AG10803 (cell line): ENCODE results near the gene INPPL1.

Experiments used
- DNase-seq: peaks from one replicate; pipeline ENCODE4 v3.0.0; 2010; ENCODE audit warnings: low read depth
- H3K4me3 ChIP-seq: 2 replicates; pipeline ENCODE4 v1.5.1; 2011; ENCODE audit warnings: mild to moderate bottlenecking, low read length, control low read depth
- TF ChIP-seq, protein P1 (sequence below): conservative IDR thresholded peaks from 2 replicates; pipeline ENCODE4 v1.5.1; 2011; ENCODE audit warnings: mild to moderate bottlenecking, low read length, control low read depth, inconsistent platforms

The INPPL1 gene

GRCh38 chr11:72241291-72241781 is 16.8 kb downstream of the INPPL1 start:
- H3K4me3 ChIP-seq: no peak overlapping the region
- TF ChIP-seq, protein P1, sequence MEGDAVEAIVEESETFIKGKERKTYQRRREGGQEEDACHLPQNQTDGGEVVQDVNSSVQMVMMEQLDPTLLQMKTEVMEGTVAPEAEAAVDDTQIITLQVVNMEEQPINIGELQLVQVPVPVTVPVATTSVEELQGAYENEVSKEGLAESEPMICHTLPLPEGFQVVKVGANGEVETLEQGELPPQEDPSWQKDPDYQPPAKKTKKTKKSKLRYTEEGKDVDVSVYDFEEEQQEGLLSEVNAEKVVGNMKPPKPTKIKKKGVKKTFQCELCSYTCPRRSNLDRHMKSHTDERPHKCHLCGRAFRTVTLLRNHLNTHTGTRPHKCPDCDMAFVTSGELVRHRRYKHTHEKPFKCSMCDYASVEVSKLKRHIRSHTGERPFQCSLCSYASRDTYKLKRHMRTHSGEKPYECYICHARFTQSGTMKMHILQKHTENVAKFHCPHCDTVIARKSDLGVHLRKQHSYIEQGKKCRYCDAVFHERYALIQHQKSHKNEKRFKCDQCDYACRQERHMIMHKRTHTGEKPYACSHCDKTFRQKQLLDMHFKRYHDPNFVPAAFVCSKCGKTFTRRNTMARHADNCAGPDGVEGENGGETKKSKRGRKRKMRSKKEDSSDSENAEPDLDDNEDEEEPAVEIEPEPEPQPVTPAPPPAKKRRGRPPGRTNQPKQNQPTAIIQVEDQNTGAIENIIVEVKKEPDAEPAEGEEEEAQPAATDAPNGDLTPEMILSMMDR: no peak
- DNase-seq: no peak

DNA sequence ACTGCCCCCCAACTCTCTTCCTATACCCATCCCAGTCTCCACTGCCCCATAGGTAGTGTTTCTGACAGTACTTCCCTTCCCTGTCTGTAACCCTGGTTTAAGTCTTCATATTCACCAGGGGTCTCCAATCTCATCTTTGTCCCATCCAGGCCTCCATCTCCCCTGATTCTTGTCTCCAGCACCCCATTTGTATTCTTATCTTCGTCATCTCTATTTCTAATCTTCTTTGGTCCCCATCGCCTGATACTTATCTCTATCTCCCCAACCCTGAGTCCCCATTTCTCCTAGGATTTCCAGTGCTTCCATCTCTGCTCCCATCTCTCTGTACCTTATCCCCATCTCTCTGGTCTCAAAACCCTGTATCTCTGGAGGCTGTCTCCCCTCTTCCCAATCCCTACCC is 17.6 kb downstream of the INPPL1 start:
- no peak for DNase-seq
- no peak overlapping the region for H3K4me3 ChIP-seq
- TF ChIP-seq, protein P1: no peak

GRCh38 chr11:72243173-72244059 is 18.8 kb downstream of the INPPL1 start:
- TF ChIP-seq, protein P1: no peak
- no peak overlapping the region for H3K4me3 ChIP-seq
- no peak for DNase-seq

DNA sequence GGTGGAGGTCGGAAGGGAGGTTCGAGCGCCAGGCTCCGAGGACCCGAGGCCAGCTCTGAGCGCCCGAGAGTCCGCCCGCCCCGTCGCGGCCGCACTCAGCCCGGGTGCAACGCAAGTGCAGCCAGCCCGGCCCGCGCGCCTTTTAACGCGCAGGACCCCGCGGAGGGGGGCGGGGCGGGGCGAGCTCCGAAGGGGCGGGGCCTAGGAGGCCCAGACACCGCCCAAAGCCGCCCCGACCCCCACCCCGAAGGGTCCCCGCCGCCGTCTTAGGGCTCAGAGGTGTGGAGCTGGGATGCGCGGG is 19.4 kb downstream of the INPPL1 start, which contains the start of gene PHOX2A:
Gene PHOX2A, minus strand, starts transcription at position 117 of the 301 bp plus-strand sequence. CDS start 172 bp downstream, outside the sequence.
- DNase-seq: no peak
- H3K4me3 ChIP-seq: no peak within 1 kb of the TSS
- TF ChIP-seq, protein P1: no peak

- H3K4me3 ChIP-seq: no peak overlapping the region
- no peak for DNase-seq
Observed at GRCh38 chr11:72244361-72245262, 20.0 kb downstream of the INPPL1 start.

DNA sequence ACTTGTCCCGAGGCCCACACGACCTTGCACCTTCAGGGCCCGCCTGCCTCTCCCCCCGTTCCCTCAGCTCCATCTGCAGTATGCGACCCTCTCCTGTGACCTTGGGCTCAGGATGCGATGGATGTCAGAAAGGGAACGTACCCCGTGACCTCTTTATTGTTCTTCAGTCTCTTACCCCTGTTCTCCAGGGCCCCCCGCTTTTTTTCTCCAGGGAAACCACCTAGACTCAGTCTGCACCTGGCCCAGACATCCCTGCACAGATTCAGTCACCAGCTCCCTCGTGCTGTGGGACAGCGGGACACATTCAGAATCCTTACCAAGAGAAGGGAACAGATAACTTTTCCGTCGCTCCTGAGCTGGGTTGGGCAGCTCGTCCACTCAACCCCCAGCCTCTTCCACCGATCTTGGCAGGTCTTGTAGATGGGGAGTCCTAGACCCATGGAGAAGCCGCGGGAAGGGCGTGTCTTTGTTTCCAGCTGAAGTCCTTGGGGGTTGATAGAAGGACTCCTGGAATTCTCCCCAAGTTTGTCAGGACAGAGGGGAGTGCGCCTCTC is 20.8 kb downstream of the INPPL1 start:
- no peak overlapping the region for H3K4me3 ChIP-seq
- DNase-seq: no peak
- TF ChIP-seq, protein P1: no peak

More at GRCh38 chr11:72244361-72245262, 20.0 kb downstream of the INPPL1 start:
- TF ChIP-seq, protein P1: no peak
